Thyroid gland (tissue), 4 donors: ENCODE data around the gene ACSF3.

Experiments used
- POLR2A ChIP-seq, 2 donors: fragments of 450-650 bp; IDR thresholded peaks; one replicate each; pipeline ENCODE4 v1.6.1; 2017; ENCODE audit warnings: antibody characterized with exemption in 2 of 2, mild to moderate bottlenecking in 2 of 2, moderate library complexity in 1 of 2
- TF ChIP-seq, protein P1 (sequence below), 6 experiments: fragments of 200-600 bp in 3 of 6; fragments of 450-650 bp in 3 of 6; sonication (generic) in 3 of 6; IDR thresholded peaks; one replicate each; pipeline ENCODE4 v1.5.1; 2016 to 2019; ENCODE audit warnings: antibody characterized with exemption in 6 of 6, mild to moderate bottlenecking in 2 of 6, inconsistent platforms in 1 of 6, moderate library complexity in 1 of 6

DNA sequence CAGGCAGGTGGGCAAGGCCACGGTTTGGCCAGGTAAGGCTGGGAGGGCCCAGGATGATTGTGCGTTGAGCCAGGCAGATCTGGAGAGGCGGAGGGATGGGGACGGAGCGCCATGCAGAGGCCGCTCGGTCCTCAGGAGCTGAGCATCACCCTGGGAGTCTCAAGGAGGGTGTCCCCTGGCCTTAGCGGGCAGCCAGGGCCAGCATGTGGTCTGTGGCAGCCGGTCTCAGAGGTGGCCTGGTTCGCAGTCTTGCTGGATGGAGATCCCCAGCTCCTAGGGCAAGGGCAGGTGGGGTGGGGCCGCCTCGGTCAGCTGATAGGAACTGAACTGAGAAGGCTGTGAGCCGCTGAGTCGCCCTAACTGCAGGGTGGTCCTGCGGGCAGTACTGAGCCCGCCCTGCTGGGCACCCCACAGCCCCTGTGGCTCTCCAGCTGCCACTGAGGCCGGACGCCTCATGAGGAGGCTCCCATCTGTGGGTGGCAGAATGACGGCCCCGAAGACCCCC, 66.2 kb downstream of the ACSF3 start:
- TF ChIP-seq, protein P1, sequence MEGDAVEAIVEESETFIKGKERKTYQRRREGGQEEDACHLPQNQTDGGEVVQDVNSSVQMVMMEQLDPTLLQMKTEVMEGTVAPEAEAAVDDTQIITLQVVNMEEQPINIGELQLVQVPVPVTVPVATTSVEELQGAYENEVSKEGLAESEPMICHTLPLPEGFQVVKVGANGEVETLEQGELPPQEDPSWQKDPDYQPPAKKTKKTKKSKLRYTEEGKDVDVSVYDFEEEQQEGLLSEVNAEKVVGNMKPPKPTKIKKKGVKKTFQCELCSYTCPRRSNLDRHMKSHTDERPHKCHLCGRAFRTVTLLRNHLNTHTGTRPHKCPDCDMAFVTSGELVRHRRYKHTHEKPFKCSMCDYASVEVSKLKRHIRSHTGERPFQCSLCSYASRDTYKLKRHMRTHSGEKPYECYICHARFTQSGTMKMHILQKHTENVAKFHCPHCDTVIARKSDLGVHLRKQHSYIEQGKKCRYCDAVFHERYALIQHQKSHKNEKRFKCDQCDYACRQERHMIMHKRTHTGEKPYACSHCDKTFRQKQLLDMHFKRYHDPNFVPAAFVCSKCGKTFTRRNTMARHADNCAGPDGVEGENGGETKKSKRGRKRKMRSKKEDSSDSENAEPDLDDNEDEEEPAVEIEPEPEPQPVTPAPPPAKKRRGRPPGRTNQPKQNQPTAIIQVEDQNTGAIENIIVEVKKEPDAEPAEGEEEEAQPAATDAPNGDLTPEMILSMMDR (IDR thresholded peaks at IDR 0.05): no peak
- TF ChIP-seq POLR2A (IDR thresholded peaks at IDR 0.05): no peak
